SK-N-MC (cell line): ENCODE results near the gene PSEN1.

Experiments
- DNase-seq: peaks from one replicate; pipeline ENCODE4 v3.0.0-alpha.2; 2011; ENCODE audit warnings: low read depth, low spot score
- H3K27ac ChIP-seq: fragments of 200-600 bp; sonication (generic); 2 replicates; pipeline ENCODE4 v1.5.1; 2016; ENCODE audit warnings: mixed run types
- H3K36me3 ChIP-seq: fragments of 200-600 bp; sonication (generic); 2 replicates; pipeline ENCODE4 v1.6.1; 2017; ENCODE audit warnings: antibody characterized with exemption, low read length, mixed read lengths; ENCODE audit not compliant: insufficient read depth
- H3K4me3 ChIP-seq: fragments of 200-600 bp; sonication (generic); 2 replicates; pipeline ENCODE4 v1.5.1; 2016
- H3K9ac ChIP-seq: fragments of 200-600 bp; sonication (generic); 2 replicates; pipeline ENCODE4 v1.8.0; 2017; ENCODE audit warnings: mixed run types, mixed read lengths; ENCODE audit not compliant: insufficient read length
- H3K9me3 ChIP-seq: fragments of 200-600 bp; sonication (generic); 2 replicates; pipeline ENCODE4 v1.6.1; 2017; ENCODE audit warnings: low read depth, mild to moderate bottlenecking, antibody characterized with exemption, low read length, moderate library complexity, mixed read lengths
- EZH2 ChIP-seq: fragments of 200-600 bp; sonication (generic); IDR thresholded peaks from one replicate; pipeline ENCODE4 v1.6.1; 2017; ENCODE audit warnings: antibody characterized with exemption
- FOXP2 ChIP-seq: optimal IDR thresholded peaks from 2 replicates; pipeline ENCODE3; 2011; ENCODE audit warnings: mild to moderate bottlenecking, moderate library complexity; ENCODE audit not compliant: insufficient read depth; ENCODE audit errors: extremely low read length, control extremely low read depth
- POLR2AphosphoS5 ChIP-seq: IDR thresholded peaks from 2 replicates; pipeline ENCODE4 v1.6.1; 2012; ENCODE audit warnings: mild to moderate bottlenecking, low read depth, low read length, borderline replicate concordance

Gene PSEN1

DNA sequence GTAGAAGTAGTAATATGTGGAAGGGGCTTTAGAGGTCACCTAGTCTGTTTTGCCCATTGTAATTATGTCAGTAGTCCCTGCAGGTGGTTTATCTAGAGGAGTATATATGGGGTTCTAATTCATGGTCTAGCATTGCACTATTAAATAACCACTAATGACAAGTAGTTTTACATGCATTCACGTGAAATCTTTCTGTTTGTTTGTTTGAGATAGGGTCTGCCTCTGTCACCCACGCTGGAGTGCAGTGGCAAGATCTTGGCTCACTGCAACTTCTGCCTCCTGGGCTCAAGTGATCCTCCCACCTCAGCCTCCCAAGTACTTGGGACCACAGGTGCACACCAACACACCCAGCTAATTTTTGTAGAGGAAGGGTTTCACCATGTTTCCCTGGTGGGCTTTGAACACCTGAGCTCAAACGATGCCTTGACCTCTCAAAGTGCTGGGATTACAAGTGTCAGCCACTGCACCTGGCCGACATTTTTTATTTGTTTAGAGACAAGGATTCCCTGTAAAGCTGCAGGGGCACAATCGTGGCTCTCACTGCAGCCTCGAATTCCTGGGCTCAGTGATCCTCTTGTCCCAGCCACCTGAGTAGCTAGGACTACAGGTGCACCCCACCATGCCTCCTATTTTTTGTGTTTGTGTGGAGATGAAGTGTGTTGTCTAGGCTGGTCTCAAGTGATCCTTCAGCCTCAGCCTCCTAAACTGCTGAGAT is 12.0 kb upstream of the PSEN1 start:
- H3K27ac ChIP-seq: no peak overlapping the region
- no peak for TF ChIP-seq EZH2
- no peak for TF ChIP-seq FOXP2
- TF ChIP-seq POLR2AphosphoS5: no peak
- no peak overlapping the region for H3K4me3 ChIP-seq
- no peak overlapping the region for H3K9ac ChIP-seq
- DNase-seq: no peak
- H3K9me3 ChIP-seq: no peaks in the 10 kb centered on the region
- peaks cover 68% of the 10 kb centered on the region for H3K36me3 ChIP-seq

- H3K27ac ChIP-seq: 0 out of 2 replicates have a peak overlapping the region, but pooled peaks have one; percentile 5
- H3K9me3 ChIP-seq: no peaks in the 10 kb centered on the region
- no peak overlapping the region for H3K4me3 ChIP-seq
- no peak for DNase-seq
- H3K9ac ChIP-seq: no peak overlapping the region
- H3K36me3 ChIP-seq: peaks cover 59% of the 10 kb centered on the region
- TF ChIP-seq FOXP2 (no peak), EZH2 (no peak), POLR2AphosphoS5 (no peak)
These were observed 11.1 kb upstream of the PSEN1 start for GRCh38 chr14:73125169-73125588.

GRCh38 chr14:73125746-73126145 is 10.6 kb upstream of the PSEN1 start:
- Histone ChIP-seq H3K27ac (no peak overlapping the region), H3K9me3 (no peaks in the 10 kb centered on the region), H3K36me3 (peaks cover 54% of the 10 kb centered on the region), H3K4me3 (no peak overlapping the region), H3K9ac (no peak overlapping the region)
- TF ChIP-seq FOXP2 (no peak), POLR2AphosphoS5 (no peak), EZH2 (no peak)
- DNase-seq: no peak

GRCh38 chr14:73133795-73134194 is 2.5 kb upstream of the PSEN1 start:
- DNase-seq: no peak
- no peak overlapping the region for H3K4me3 ChIP-seq
- H3K36me3 ChIP-seq: no peaks in the 10 kb centered on the region
- no peak overlapping the region for H3K27ac ChIP-seq
- H3K9ac ChIP-seq: no peak overlapping the region
- TF ChIP-seq POLR2AphosphoS5 (no peak), FOXP2 (no peak), EZH2 (no peak)
- no peaks in the 10 kb centered on the region for H3K9me3 ChIP-seq

GRCh38 chr14:73136085-73136386 is 271 bp upstream of the PSEN1 start:
- Histone ChIP-seq H3K9me3 (no peaks in the 10 kb centered on the region), H3K9ac (no peak overlapping the region), H3K4me3 (peak overlapping the region; percentile 94), H3K27ac (no peak overlapping the region), H3K36me3 (no peaks in the 10 kb centered on the region)
- no peak for DNase-seq
- no peak for TF ChIP-seq EZH2
- no peak for TF ChIP-seq POLR2AphosphoS5
- TF ChIP-seq FOXP2: no peak

- H3K4me3 ChIP-seq: no peak overlapping the region
- no peaks in the 10 kb centered on the region for H3K9me3 ChIP-seq
- no peak overlapping the region for H3K9ac ChIP-seq
- no peak for DNase-seq
- TF ChIP-seq POLR2AphosphoS5 (no peak), EZH2 (no peak), FOXP2 (no peak)
- H3K36me3 ChIP-seq: no peaks in the 10 kb centered on the region
- H3K27ac ChIP-seq: no peak overlapping the region
These were observed 4.6 kb downstream of the PSEN1 start for GRCh38 chr14:73140811-73141323.

GRCh38 chr14:73142216-73142615 is 5.9 kb downstream of the PSEN1 start:
- H3K9ac ChIP-seq: no peak overlapping the region
- DNase-seq: no peak
- no peaks in the 10 kb centered on the region for H3K9me3 ChIP-seq
- H3K27ac ChIP-seq: peak overlapping the region; percentile 43; the same call in 1 of the 2 replicates
- no peak overlapping the region for H3K4me3 ChIP-seq
- no peaks in the 10 kb centered on the region for H3K36me3 ChIP-seq
- TF ChIP-seq FOXP2: no peak
- no peak for TF ChIP-seq EZH2
- no peak for TF ChIP-seq POLR2AphosphoS5

- Histone ChIP-seq H3K9ac (no peak overlapping the region), H3K9me3 (no peaks in the 10 kb centered on the region), H3K4me3 (no peak overlapping the region), H3K36me3 (peaks cover 4% of the 10 kb centered on the region; the same call in 1 of the 2 replicates), H3K27ac (no peak overlapping the region)
- no peak for DNase-seq
- TF ChIP-seq POLR2AphosphoS5 (no peak), FOXP2 (no peak), EZH2 (no peak)
These were observed 6.7 kb downstream of the PSEN1 start for GRCh38 chr14:73143003-73143402.

DNA sequence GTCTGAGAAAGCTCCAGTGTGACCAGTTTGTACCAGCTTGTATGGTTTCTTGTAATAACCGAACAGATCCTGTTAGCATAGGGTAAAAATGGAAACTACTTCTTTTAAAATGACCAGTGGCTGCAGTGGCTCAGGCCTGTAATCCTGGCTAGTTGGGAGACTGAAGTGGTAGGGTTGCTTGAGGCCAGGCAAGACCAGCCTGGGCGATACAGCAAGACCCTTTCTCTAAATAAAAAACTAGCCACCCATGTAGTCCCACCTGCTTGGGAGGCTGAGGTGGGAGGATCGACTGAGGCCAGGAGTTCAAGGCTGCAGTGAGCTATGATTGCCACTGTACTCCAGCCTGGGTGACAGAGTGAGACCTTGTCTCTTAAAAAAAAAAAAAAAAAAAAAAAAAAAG is 7.3 kb downstream of the PSEN1 start:
- no peak for TF ChIP-seq EZH2
- no peak for TF ChIP-seq POLR2AphosphoS5
- TF ChIP-seq FOXP2: no peak
- Histone ChIP-seq H3K9ac (no peak overlapping the region), H3K36me3 (peaks cover 9% of the 10 kb centered on the region; the same call in 1 of the 2 replicates), H3K9me3 (no peaks in the 10 kb centered on the region), H3K27ac (no peak overlapping the region), H3K4me3 (no peak overlapping the region)
- no peak for DNase-seq
